Transverse colon (tissue), 4 donors: ENCODE measurements around the gene CFAP61. TPM values are rescaled to one million over a fixed set of nuclear protein-coding genes. Genes with fewer than 3 reads are reported as not detected.
A peak's percentile ranks its signal among the peaks of the same experiment; 100 is the strongest.

ENCODE experiments used
- DNase-seq: peaks from one replicate; pipeline ENCODE4 v3.0.0-alpha.2; 2019
- H3K27ac ChIP-seq, 4 donors: fragments of 200-600 bp; sonication (generic); 2 replicates each; pipeline ENCODE4 v1.5.1; 2016 to 2018; ENCODE audit warnings: inconsistent platforms in 4 of 4
- H3K27me3 ChIP-seq: fragments of 200-600 bp; sonication (generic); 2 replicates; pipeline ENCODE4 v1.5.1; 2017; ENCODE audit warnings: inconsistent platforms
- H3K36me3 ChIP-seq, 4 donors: fragments of 200-600 bp; sonication (generic); 2 replicates each; pipeline ENCODE4 v1.5.1; 2017 to 2019; ENCODE audit warnings: inconsistent platforms in 4 of 4
- H3K4me1 ChIP-seq, 4 donors: fragments of 200-600 bp; sonication (generic); 2 replicates each; pipeline ENCODE4 v1.5.1; 2017 to 2020; ENCODE audit warnings: inconsistent platforms in 4 of 4
- H3K4me3 ChIP-seq, 4 donors: fragments of 200-600 bp; sonication (generic); 1 replicate in 1 of 4; 2 replicates in 3 of 4; pipeline versions ENCODE4 v1.5.1 to v1.6.1; 2017 to 2019; ENCODE audit warnings: inconsistent platforms in 4 of 4
- H3K9me3 ChIP-seq, 2 donors: fragments of 200-600 bp; sonication (generic); 2 replicates each; pipeline ENCODE4 v1.5.1; 2017 to 2019; ENCODE audit warnings: inconsistent platforms in 2 of 2
- EP300 ChIP-seq: sonication (generic); formaldehyde crosslinking; IDR thresholded peaks from one replicate; pipeline ENCODE4 v1.6.1; 2017; ENCODE audit warnings: antibody characterized with exemption, low read depth
- POLR2A ChIP-seq: fragments of 450-650 bp; IDR thresholded peaks from one replicate; pipeline ENCODE4 v1.6.1; 2016; ENCODE audit warnings: antibody characterized with exemption, mild to moderate bottlenecking, moderate library complexity
- POLR2AphosphoS5 ChIP-seq, 3 donors: sonication (generic); formaldehyde crosslinking; IDR thresholded peaks; one replicate each; pipeline ENCODE4 v1.6.1; 2016; ENCODE audit warnings: antibody characterized with exemption in 3 of 3
- WGBS, 2 donors: methylation state at CpG; one replicate each; pipeline ENCODE4 v1.1.5; 2018; ENCODE audit warnings: low coverage in 1 of 2; 5-methylcytosine and 5-hydroxymethylcytosine counted together
- in situ Hi-C, 4 donors: fragments of 200-750 bp; cut with MboI; loops; one replicate each; pipeline versions ENCODE4 v1.15.0 to v1.15.1; 2017; ENCODE audit warnings: low sequenced_read_pairs in 3 of 4, low pct_ligation_motif_present in 1 of 4, low pct_unique_long_range_greater_than_20kb in 1 of 4
- intact Hi-C: fragments of 100-400 bp; cut with DNase I; formaldehyde crosslinking; loops from one replicate; pipeline ENCODE4 v1.15.1; 2023; ENCODE audit warnings: low total_unique reads
- total RNA-seq, 4 donors: library from RNA; depleted of rRNA; stranded (reverse); fragments of >200 nt; gene quantifications; one replicate each; pipeline ENCODE4 v1.1.0, GENCODE V29; 2016
- TF ChIP-seq, protein P1 (sequence below), 5 experiments: fragments of 200-600 bp in 3 of 5; fragments of 450-650 bp in 2 of 5; sonication (generic) in 3 of 5; IDR thresholded peaks; 1 replicate in 2 of 5; 2 replicates in 3 of 5; pipeline ENCODE4 v1.5.1; 2016 to 2017; ENCODE audit warnings: antibody characterized with exemption in 5 of 5, inconsistent platforms in 3 of 5, mild to moderate bottlenecking in 2 of 5, moderate library complexity in 1 of 5

The CFAP61 gene
- total RNA-seq, 4 donors from 2014 or later, result 0.27 TPM; not detected in 3

DNA sequence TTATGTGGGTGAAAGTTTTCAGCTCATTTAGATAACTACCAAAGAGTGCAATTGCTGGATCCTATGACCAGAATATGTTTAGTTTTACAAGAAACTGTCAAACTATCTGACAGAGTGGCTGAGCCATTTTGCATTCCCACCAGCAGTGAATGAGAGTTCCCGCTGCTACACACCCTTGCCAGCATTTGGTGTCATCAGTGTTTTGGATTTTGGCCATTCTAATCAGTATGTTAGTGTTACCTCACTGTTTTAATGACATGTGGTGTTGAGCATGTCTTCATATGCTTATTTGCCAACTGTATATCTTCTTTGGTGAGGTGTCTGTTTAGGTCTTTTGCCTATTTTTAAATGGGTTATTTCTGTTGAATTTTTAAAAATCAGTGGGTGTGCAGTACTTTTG lies 120.9 kb downstream of the CFAP61 start:
- Histone ChIP-seq H3K36me3 (no peaks in the 10 kb centered on the region), H3K4me1 (no peaks in the 10 kb centered on the region), H3K27me3 (no peaks in the 10 kb centered on the region), H3K4me3 (no peak overlapping the region), H3K27ac (no peak overlapping the region), H3K9me3 (no peaks in the 10 kb centered on the region)
- in situ Hi-C loops, result no loop called here
- no peak for DNase-seq
- intact Hi-C loops, result no loop called here
- TF ChIP-seq, protein P1, sequence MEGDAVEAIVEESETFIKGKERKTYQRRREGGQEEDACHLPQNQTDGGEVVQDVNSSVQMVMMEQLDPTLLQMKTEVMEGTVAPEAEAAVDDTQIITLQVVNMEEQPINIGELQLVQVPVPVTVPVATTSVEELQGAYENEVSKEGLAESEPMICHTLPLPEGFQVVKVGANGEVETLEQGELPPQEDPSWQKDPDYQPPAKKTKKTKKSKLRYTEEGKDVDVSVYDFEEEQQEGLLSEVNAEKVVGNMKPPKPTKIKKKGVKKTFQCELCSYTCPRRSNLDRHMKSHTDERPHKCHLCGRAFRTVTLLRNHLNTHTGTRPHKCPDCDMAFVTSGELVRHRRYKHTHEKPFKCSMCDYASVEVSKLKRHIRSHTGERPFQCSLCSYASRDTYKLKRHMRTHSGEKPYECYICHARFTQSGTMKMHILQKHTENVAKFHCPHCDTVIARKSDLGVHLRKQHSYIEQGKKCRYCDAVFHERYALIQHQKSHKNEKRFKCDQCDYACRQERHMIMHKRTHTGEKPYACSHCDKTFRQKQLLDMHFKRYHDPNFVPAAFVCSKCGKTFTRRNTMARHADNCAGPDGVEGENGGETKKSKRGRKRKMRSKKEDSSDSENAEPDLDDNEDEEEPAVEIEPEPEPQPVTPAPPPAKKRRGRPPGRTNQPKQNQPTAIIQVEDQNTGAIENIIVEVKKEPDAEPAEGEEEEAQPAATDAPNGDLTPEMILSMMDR (IDR thresholded peaks at IDR 0.05), result no peak
- no peak for TF ChIP-seq POLR2AphosphoS5 (IDR thresholded peaks at IDR 0.05)
- no peak for TF ChIP-seq POLR2A
- no peak for TF ChIP-seq EP300
- WGBS, 2 donors, result 45% methylated on average over 1 of the region's 1 CpG; no CpG with 5 or more reads in 1 of the 2 donors

DNA sequence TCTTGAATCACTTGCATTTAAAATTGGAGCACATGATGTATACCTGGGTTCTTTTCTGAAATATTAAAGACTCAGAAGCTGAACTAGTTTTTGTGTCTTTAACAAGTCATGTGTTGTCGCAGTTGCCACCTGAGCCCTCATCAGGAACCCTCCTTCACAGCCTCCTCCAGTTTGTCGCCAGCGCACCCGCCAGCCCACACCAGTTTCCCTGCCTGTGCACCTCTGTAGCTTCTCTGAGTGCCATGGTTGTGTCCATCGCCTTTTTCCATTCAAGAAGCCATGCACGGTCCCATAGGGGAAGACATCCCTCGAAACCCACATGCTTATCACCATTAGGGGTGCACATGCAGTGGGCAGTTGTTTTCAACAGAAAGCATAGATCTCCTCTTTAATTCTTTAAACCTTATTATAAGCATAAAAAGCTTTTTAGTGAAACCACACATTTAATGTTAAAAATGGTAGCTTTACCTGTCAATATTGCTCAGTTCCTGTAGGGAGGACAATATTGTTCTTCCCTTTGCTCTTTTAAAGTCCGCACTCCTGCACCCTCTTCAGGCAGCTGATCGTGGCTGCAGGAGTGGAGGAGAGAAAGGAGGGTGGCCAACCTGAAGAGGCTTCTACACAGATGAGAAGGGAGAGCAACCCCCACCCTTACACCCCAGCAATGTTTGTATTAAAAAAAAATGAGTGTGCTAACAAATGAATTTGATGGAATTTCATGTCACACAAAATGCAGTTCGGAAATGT lies 121.9 kb downstream of the CFAP61 start:
- H3K9me3 ChIP-seq, result no peaks in the 10 kb centered on the region
- intact Hi-C loops (no loop called here), in situ Hi-C loops (no loop called here)
- TF ChIP-seq, protein P1 (IDR thresholded peaks at IDR 0.05), result no peak
- TF ChIP-seq EP300 (no peak), POLR2AphosphoS5 (IDR thresholded peaks at IDR 0.05) (no peak), POLR2A (no peak)
- no peaks in the 10 kb centered on the region for H3K36me3 ChIP-seq
- DNase-seq, result no peak
- no peak overlapping the region for H3K27ac ChIP-seq
- no peaks in the 10 kb centered on the region for H3K27me3 ChIP-seq
- H3K4me1 ChIP-seq, result no peaks in the 10 kb centered on the region
- no peak overlapping the region for H3K4me3 ChIP-seq
- WGBS, 2 donors, result 85 to 87% methylated on average over 8 to 10 of the region's 10 CpGs

DNA sequence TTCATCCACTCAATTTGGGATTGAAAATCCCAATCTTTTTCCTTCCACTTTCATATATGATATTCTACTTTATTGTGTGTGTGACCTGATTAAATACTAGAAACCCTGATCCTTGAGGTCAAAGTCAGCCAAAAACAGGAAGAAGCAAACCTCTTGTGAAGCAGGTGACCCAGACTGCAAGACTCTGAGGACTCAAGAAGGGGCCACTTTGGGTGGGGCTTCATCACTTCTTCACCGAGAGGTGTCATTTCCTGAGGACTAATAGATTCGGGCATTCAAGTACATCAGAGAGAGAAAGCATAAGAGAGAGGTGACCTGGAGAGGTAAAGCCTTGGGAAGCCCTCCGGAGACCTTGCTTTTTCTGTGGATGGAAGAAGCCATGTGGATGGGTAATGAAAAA lies 129.0 kb downstream of the CFAP61 start:
- H3K27me3 ChIP-seq, result no peaks in the 10 kb centered on the region
- H3K9me3 ChIP-seq, result no peaks in the 10 kb centered on the region
- H3K36me3 ChIP-seq, result no peaks in the 10 kb centered on the region
- no peak overlapping the region for H3K4me3 ChIP-seq
- no peak for DNase-seq
- 57 to 88% methylated on average over 2 to 3 of the region's 3 CpGs for WGBS, 2 donors
- TF ChIP-seq, protein P1 (IDR thresholded peaks at IDR 0.05), result no peak
- no peak for TF ChIP-seq POLR2AphosphoS5 (IDR thresholded peaks at IDR 0.05)
- TF ChIP-seq POLR2A, result no peak
- TF ChIP-seq EP300, result no peak
- intact Hi-C loops, result no loop called here
- H3K27ac ChIP-seq, result no peak overlapping the region
- in situ Hi-C loops, result no loop called here
- H3K4me1 ChIP-seq, result no peaks in the 10 kb centered on the region

DNA sequence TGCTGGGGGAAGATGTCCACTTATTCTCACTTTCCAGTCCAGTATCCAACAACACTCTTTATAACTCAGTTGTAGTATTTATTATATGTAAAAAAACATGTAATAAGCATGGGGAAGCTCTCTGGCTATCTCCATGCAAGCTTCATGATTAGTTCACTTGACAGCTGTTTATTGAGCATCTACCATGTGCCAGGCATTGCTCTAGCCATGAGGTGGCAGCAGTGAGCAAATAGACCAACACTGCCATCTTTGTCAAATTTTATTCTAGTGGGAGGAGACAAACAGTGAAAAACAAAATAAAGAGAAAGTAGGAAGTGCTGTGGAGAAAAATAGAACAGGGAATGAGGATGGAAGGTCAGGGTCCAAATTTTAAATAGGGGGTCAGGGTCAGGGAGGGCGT lies 131.8 kb downstream of the CFAP61 start:
- intact Hi-C loops, result no loop called here
- 73 to 83% methylated on average over 1 of the region's 1 CpG for WGBS, 2 donors
- in situ Hi-C loops, result no loop called here
- no peak for TF ChIP-seq POLR2AphosphoS5 (IDR thresholded peaks at IDR 0.05)
- TF ChIP-seq EP300, result no peak
- TF ChIP-seq, protein P1 (IDR thresholded peaks at IDR 0.05), result peak in 2 of 5 experiments; percentile 21 to 25
- DNase-seq, result no peak
- no peak overlapping the region for H3K4me3 ChIP-seq
- H3K27ac ChIP-seq, result no peak overlapping the region
- H3K4me1 ChIP-seq, result no peaks in the 10 kb centered on the region
- H3K27me3 ChIP-seq, result no peaks in the 10 kb centered on the region
- H3K36me3 ChIP-seq, result no peaks in the 10 kb centered on the region
- no peaks in the 10 kb centered on the region for H3K9me3 ChIP-seq
